ENCODE data around the gene LUC7L.
"Not testable (repeated sequence)": the region's sequence is repeated elsewhere in the genome, so short reads cannot be mapped to it uniquely, and the experiment has no call there.

DNA sequence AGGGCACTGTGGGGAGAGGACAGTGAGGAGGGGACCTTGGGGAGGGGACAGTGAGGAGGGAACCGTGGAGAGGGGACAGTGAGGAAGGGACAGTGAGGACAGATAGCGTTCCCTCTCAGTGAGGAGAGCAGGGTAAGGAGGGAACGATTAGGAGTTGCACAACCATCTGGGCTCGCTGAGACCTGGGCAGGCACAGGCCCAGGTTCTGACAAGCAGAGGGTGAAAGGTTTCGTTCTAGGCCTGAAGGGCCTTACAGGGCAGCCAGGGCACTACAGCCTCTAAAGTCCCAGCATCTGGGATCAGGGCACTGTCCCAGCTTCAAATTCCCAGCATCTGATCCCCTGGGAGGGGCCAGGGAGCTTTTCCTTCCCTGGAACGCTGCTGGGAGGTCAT is 76.1 kb downstream of the LUC7L start:
- TF ChIP-seq, protein P1, sequence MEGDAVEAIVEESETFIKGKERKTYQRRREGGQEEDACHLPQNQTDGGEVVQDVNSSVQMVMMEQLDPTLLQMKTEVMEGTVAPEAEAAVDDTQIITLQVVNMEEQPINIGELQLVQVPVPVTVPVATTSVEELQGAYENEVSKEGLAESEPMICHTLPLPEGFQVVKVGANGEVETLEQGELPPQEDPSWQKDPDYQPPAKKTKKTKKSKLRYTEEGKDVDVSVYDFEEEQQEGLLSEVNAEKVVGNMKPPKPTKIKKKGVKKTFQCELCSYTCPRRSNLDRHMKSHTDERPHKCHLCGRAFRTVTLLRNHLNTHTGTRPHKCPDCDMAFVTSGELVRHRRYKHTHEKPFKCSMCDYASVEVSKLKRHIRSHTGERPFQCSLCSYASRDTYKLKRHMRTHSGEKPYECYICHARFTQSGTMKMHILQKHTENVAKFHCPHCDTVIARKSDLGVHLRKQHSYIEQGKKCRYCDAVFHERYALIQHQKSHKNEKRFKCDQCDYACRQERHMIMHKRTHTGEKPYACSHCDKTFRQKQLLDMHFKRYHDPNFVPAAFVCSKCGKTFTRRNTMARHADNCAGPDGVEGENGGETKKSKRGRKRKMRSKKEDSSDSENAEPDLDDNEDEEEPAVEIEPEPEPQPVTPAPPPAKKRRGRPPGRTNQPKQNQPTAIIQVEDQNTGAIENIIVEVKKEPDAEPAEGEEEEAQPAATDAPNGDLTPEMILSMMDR (IDR thresholded peaks at IDR 0.05; ENCODE audit: low read depth, low read length) = not testable (repeated sequence)
- not testable (repeated sequence) for TF ChIP-seq EZH2phosphoT487 (IDR thresholded peaks at IDR 0.05; ENCODE audit: low read depth)
